G401.6 (cell line): ENCODE data around the gene MIEF1.

Experiments
- FAIRE-seq: peaks from 2 replicates; lab custom pipeline; 2012; peaks lifted over from hg19 to GRCh38; lab: Jason Lieb, UNC

MIEF1 gene

GRCh38 chr22:39530692-39531331, 28.7 kb downstream of the MIEF1 start:
- no peak for FAIRE-seq

- peak; percentile 99 for FAIRE-seq
Measured at GRCh38 chr22:39532215-39533073, 30.4 kb downstream of the MIEF1 start, which contains the start of gene RPS19BP1. RPS19BP1 (minus strand) TSS chr22:39532748; CDS start chr22:39532738, 10 bp downstream.

- peak; percentile 73 for FAIRE-seq
Measured at GRCh38 chr22:39534092-39534506, 32.0 kb downstream of the MIEF1 start.

GRCh38 chr22:39534591-39535356, 32.7 kb downstream of the MIEF1 start:
- FAIRE-seq, result no peak

GRCh38 chr22:39535357-39535725, 33.3 kb downstream of the MIEF1 start:
- FAIRE-seq, result no peak

- FAIRE-seq, result no peak
Measured at GRCh38 chr22:39535831-39536449, 33.9 kb downstream of the MIEF1 start.

GRCh38 chr22:39536711-39537110, 34.6 kb downstream of the MIEF1 start:
- FAIRE-seq, result no peak

GRCh38 chr22:39537975-39538374, 35.9 kb downstream of the MIEF1 start:
- FAIRE-seq, result no peak

GRCh38 chr22:39543095-39543494, 41.0 kb downstream of the MIEF1 start:
- FAIRE-seq, result no peak

- no peak for FAIRE-seq
Measured at GRCh38 chr22:39545386-39546365, 43.6 kb downstream of the MIEF1 start.

GRCh38 chr22:39546889-39547586, 44.9 kb downstream of the MIEF1 start:
- FAIRE-seq, result no peak

GRCh38 chr22:39547587-39547947, 45.5 kb downstream of the MIEF1 start:
- no peak for FAIRE-seq

- no peak for FAIRE-seq
Measured at GRCh38 chr22:39553429-39553828, 51.3 kb downstream of the MIEF1 start.

GRCh38 chr22:39554151-39554550, 52.1 kb downstream of the MIEF1 start:
- no peak for FAIRE-seq

GRCh38 chr22:39556970-39557841, 55.1 kb downstream of the MIEF1 start:
- FAIRE-seq, result no peak

- FAIRE-seq, result no peak
Measured at GRCh38 chr22:39558254-39558727, 56.2 kb downstream of the MIEF1 start.

- no peak for FAIRE-seq
Measured at GRCh38 chr22:39558950-39559349, 56.9 kb downstream of the MIEF1 start.

GRCh38 chr22:39559456-39560105, 57.5 kb downstream of the MIEF1 start:
- no peak for FAIRE-seq

- no peak for FAIRE-seq
Measured at GRCh38 chr22:39560127-39560526, 58.0 kb downstream of the MIEF1 start.
